NCI-H526 treated with DMSO at 0.1 percent for 48 hours (cell line): Measurements from ENCODE around the gene LRRC18.

Experiments used
- DNase-seq: peaks from one replicate; lab custom pipeline; 2025; lab: John Stamatoyannopoulos, UW

The LRRC18 gene

GRCh38 chr10:48880016-48880705 lies 59.5 kb downstream of the LRRC18 start:
- no peak for DNase-seq

- DNase-seq, result no peak
Measured at GRCh38 chr10:48879451-48879850, 60.2 kb downstream of the LRRC18 start.

- DNase-seq, result no peak
Measured at GRCh38 chr10:48878091-48878490, 61.5 kb downstream of the LRRC18 start.

- no peak for DNase-seq
Measured at GRCh38 chr10:48872234-48872633, 67.4 kb downstream of the LRRC18 start.
